ENCODE measurements around the gene PLET1.

PLET1 gene

GRCh38 chr11:112223754-112224532 lies 36.7 kb downstream of the PLET1 start:
- ChIA-PET CTCF (interaction anchor here (0.6 to 19.0 kb wide), 4 partner anchors 21 to 1066 kb away, joined by 3 to 308 read pairs (median 4); no protein-coding TSS in a partner anchor), POLR2A (no interaction called here)
- Histone ChIP-seq H3K27ac (ENCODE audit: extremely low read depth, low read depth, low read length) (no peak overlapping the region), H3K9me3 (ENCODE audit: control insufficient read depth, insufficient read depth, low read depth, low read length) (no peaks in the 10 kb centered on the region), H3K4me1 (ENCODE audit: control insufficient read depth, insufficient read depth, low read length) (no peaks in the 10 kb centered on the region), H3K36me3 (ENCODE audit: control insufficient read depth in 2 of 2, insufficient read depth in 1 of 2, low read length in 2 of 2) (peaks cover 0 to 10% of the 10 kb centered on the region in 2 experiments; a peak in 1 of 3 replicates), H3K4me3 (ENCODE audit: low read depth, low read length) (no peak overlapping the region)
- TF ChIP-seq ZNF335 (tag by site-specific recombination; conservative IDR thresholded peaks at IDR 0.05) (no peak), TSHZ1 (tag by site-specific recombination; IDR thresholded peaks at IDR 0.05; ENCODE audit: borderline replicate concordance) (no peak), AEBP2 (tag by site-specific recombination; IDR thresholded peaks at IDR 0.05; ENCODE audit: borderline replicate concordance) (no peak), ZFHX2 (tag by site-specific recombination; conservative IDR thresholded peaks at IDR 0.05) (no peak), ZNF223 (tag by site-specific recombination; IDR thresholded peaks at IDR 0.05) (no peak), ZNF26 (tag by site-specific recombination; IDR thresholded peaks at IDR 0.05) (no peak), ZBTB26 (tag by site-specific recombination; optimal IDR thresholded peaks at IDR 0.05) (no peak), ZNF426 (tag by site-specific recombination; IDR thresholded peaks at IDR 0.05) (no peak), ZSCAN30 (tag by site-specific recombination; IDR thresholded peaks at IDR 0.05) (no peak), ZNF433 (tag by site-specific recombination; IDR thresholded peaks at IDR 0.05; ENCODE audit: low read depth) (no peak), INSM2 (tag by site-specific recombination; IDR thresholded peaks at IDR 0.05) (no peak), KLF1 (tag by site-specific recombination; IDR thresholded peaks at IDR 0.05) (no peak), ZNF660 (tag by site-specific recombination; IDR thresholded peaks at IDR 0.05) (no peak), ZNF174 (tag by site-specific recombination; IDR thresholded peaks at IDR 0.05) (no peak), TRIM28 (IDR thresholded peaks at IDR 0.05; ENCODE audit: borderline replicate concordance, low read length) (no peak), HOXA7 (CRISPR knock-in tag; IDR thresholded peaks at IDR 0.05; ENCODE audit: borderline replicate concordance) (no peak), KLF10 (tag by site-specific recombination; IDR thresholded peaks at IDR 0.05) (no peak)

All from HEK293 (cell line).